ENCODE results near the gene AHCYL2.

DNA sequence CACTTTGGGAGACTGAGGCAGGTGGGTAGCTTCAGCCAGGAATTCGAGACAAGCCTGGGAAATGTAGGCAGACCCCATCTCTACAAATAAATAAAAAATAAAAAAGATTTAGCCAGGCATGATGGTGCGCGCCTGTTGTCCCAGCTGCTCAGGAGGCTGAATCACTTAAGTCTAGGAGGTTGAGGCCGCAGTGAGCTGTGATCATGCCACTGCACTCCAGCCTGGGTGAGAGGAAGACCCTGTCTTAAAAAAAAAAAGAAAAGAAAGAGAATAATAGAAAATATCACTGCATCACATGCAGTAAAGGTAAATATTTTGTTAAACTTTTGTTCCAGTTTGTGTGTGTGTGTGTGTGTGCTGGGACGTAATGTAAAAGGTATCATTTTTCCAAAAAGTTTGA lies 212.4 kb downstream of the AHCYL2 start:
- TF ChIP-seq, protein P1, sequence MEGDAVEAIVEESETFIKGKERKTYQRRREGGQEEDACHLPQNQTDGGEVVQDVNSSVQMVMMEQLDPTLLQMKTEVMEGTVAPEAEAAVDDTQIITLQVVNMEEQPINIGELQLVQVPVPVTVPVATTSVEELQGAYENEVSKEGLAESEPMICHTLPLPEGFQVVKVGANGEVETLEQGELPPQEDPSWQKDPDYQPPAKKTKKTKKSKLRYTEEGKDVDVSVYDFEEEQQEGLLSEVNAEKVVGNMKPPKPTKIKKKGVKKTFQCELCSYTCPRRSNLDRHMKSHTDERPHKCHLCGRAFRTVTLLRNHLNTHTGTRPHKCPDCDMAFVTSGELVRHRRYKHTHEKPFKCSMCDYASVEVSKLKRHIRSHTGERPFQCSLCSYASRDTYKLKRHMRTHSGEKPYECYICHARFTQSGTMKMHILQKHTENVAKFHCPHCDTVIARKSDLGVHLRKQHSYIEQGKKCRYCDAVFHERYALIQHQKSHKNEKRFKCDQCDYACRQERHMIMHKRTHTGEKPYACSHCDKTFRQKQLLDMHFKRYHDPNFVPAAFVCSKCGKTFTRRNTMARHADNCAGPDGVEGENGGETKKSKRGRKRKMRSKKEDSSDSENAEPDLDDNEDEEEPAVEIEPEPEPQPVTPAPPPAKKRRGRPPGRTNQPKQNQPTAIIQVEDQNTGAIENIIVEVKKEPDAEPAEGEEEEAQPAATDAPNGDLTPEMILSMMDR (IDR thresholded peaks at IDR 0.05; ENCODE audit: low read length): no peak
- no peak for TF ChIP-seq EZH2 (IDR thresholded peaks at IDR 0.05; ENCODE audit: borderline replicate concordance, low read length)

All from OCI-LY1 (cell line).